GM21515 (cell line): ENCODE results near the gene FABP6.
A peak's percentile ranks its signal among the peaks of the same experiment; 100 is the strongest.
"Not testable (repeated sequence)": the region's sequence is repeated elsewhere in the genome, so short reads cannot be mapped to it uniquely, and the experiment has no call there.

Experiments
- ATAC-seq: cut with Tn5 transposase; IDR thresholded peaks from one replicate; pipeline ENCODE4 v1.9.1; 2021; ENCODE audit not compliant: unreplicated experiment

Gene FABP6

GRCh38 chr5:160229190-160229742 is at the start of gene FABP6:
Gene FABP6 (plus strand): TSS chr5:160229506. CDS start chr5:160229558, 52 bp downstream.
- no peak for ATAC-seq

- ATAC-seq: no peak
Observed at GRCh38 chr5:160180931-160181330, 48.4 kb upstream of the FABP6 start.

GRCh38 chr5:160181965-160182622 is 47.2 kb upstream of the FABP6 start:
- no peak for ATAC-seq

GRCh38 chr5:160183075-160183474 is 46.2 kb upstream of the FABP6 start:
- no peak for ATAC-seq

GRCh38 chr5:160185626-160186360 is 43.5 kb upstream of the FABP6 start:
- no peak for ATAC-seq

- no peak for ATAC-seq
Observed at GRCh38 chr5:160186480-160186879, 42.8 kb upstream of the FABP6 start.

GRCh38 chr5:160187091-160187490 is 42.2 kb upstream of the FABP6 start:
- no peak for ATAC-seq

GRCh38 chr5:160188141-160189015 is 40.9 kb upstream of the FABP6 start:
- ATAC-seq: no peak

GRCh38 chr5:160192424-160192823 is 36.9 kb upstream of the FABP6 start:
- no peak for ATAC-seq

- ATAC-seq: not testable (repeated sequence)
Observed at GRCh38 chr5:160193076-160193475, 36.2 kb upstream of the FABP6 start.

GRCh38 chr5:160193790-160194189 is 35.5 kb upstream of the FABP6 start:
- ATAC-seq: not testable (repeated sequence)

- no peak for ATAC-seq
Observed at GRCh38 chr5:160197341-160198144, 31.8 kb upstream of the FABP6 start.

GRCh38 chr5:160198146-160198545 is 31.2 kb upstream of the FABP6 start:
- ATAC-seq: no peak

- ATAC-seq: no peak
Observed at GRCh38 chr5:160198841-160199409, 30.4 kb upstream of the FABP6 start.

GRCh38 chr5:160199410-160199911 is 29.8 kb upstream of the FABP6 start:
- peak; percentile 97 for ATAC-seq

GRCh38 chr5:160207061-160207460 is 22.2 kb upstream of the FABP6 start:
- ATAC-seq: no peak

- no peak for ATAC-seq
Observed at GRCh38 chr5:160209917-160210316, 19.4 kb upstream of the FABP6 start.

- ATAC-seq: no peak
Observed at GRCh38 chr5:160210606-160211005, 18.7 kb upstream of the FABP6 start.

GRCh38 chr5:160211352-160211751 is 18.0 kb upstream of the FABP6 start:
- ATAC-seq: no peak

GRCh38 chr5:160213537-160213936 is 15.8 kb upstream of the FABP6 start:
- no peak for ATAC-seq
